NOMO-1 treated with dmso at 0.1 percent for 144 hours (cell line): Measurements from ENCODE around the gene SNRPD2.
"Not testable (repeated sequence)": the region's sequence is repeated elsewhere in the genome, so short reads cannot be mapped to it uniquely, and the experiment has no call there.

Source experiments
- DNase-seq: peaks from one replicate; lab custom pipeline; 2025; ENCODE audit not compliant: unreplicated experiment; lab: John Stamatoyannopoulos, UW

Gene SNRPD2

GRCh38 chr19:45691516-45692186 lies at the start of gene SNRPD2:
Gene SNRPD2 (minus strand): TSS chr19:45691953. CDS start chr19:45691888, 65 bp downstream.
- DNase-seq, result peak; percentile 87

GRCh38 chr19:45739498-45740439 lies 48.0 kb upstream of the SNRPD2 start:
- peak; percentile 57 for DNase-seq

GRCh38 chr19:45733160-45733810 lies 41.5 kb upstream of the SNRPD2 start, which contains the start of gene MEIOSIN:
Gene MEIOSIN (plus strand): TSS chr19:45733439. CDS start chr19:45735377, 1,938 bp downstream.
- DNase-seq, result no peak

- DNase-seq, result peak; percentile 99
Observed at GRCh38 chr19:45730368-45731288, 38.9 kb upstream of the SNRPD2 start, which contains the start of gene FBXO46. Gene FBXO46 (minus strand): TSS chr19:45730896. CDS start chr19:45713495, 17,401 bp downstream.

- no peak for DNase-seq
Observed at GRCh38 chr19:45729800-45730290, 38.1 kb upstream of the SNRPD2 start.

- DNase-seq, result not testable (repeated sequence)
Observed at GRCh38 chr19:45728683-45729082, 36.9 kb upstream of the SNRPD2 start.

- not testable (repeated sequence) for DNase-seq
Observed at GRCh38 chr19:45720065-45720464, 28.3 kb upstream of the SNRPD2 start.

- DNase-seq, result no peak
Observed at GRCh38 chr19:45717983-45718650, 26.4 kb upstream of the SNRPD2 start.

GRCh38 chr19:45717131-45717982 lies 25.6 kb upstream of the SNRPD2 start:
- peak; percentile 100 for DNase-seq

- peak; percentile 8 for DNase-seq
Observed at GRCh38 chr19:45716359-45717130, 24.8 kb upstream of the SNRPD2 start.

- no peak for DNase-seq
Observed at GRCh38 chr19:45715139-45715538, 23.4 kb upstream of the SNRPD2 start.

- DNase-seq, result no peak
Observed at GRCh38 chr19:45713141-45713540, 21.4 kb upstream of the SNRPD2 start.

- DNase-seq, result no peak
Observed at GRCh38 chr19:45712699-45713067, 20.9 kb upstream of the SNRPD2 start.

GRCh38 chr19:45711851-45712698 lies 20.3 kb upstream of the SNRPD2 start:
- DNase-seq, result no peak

GRCh38 chr19:45710356-45711130 lies 18.8 kb upstream of the SNRPD2 start:
- no peak for DNase-seq

GRCh38 chr19:45705710-45706415 lies 14.1 kb upstream of the SNRPD2 start:
- no peak for DNase-seq
